ENCODE measurements around the gene TRIB2. TPM values are rescaled to one million over a fixed set of nuclear protein-coding genes. Genes with fewer than 3 reads are reported as not detected.

Gene TRIB2
- total and polyA plus RNA-seq, 9 of the 15 experiments (the other 6 are each of a cell fraction or from before 2014, with no cell fraction given), result 9.0 to 39.0 (median 26.3) TPM

- no peaks in the 10 kb centered on the region for H3K79me2 ChIP-seq (ENCODE audit: control insufficient read depth, insufficient read depth, low read length)
- WGBS (ENCODE audit: insufficient coverage, low coverage, missing lambda C conversion rate), result 88% methylated on average over 1 of the region's 1 CpG
- FAIRE-seq (no peak), ATAC-seq (no peak), DNase-seq (ENCODE audit: extremely low read depth in 1 of 4, low spot score in 3 of 4) (no peak)
- CTCF ChIA-PET (ENCODE audit: low intra/inter-chr PET ratio), result no interaction called here
- no peak overlapping the region for H3K4me3 ChIP-seq
- H3K9me3 ChIP-seq (replicated peaks; ENCODE audit: control insufficient read depth, insufficient read depth, low read depth, low read length), result peaks cover 9% of the 10 kb centered on the region
- TF ChIP-seq HEY1 (CRISPR knock-in tag; IDR thresholded peaks at IDR 0.05; ENCODE audit: borderline replicate concordance) (no peak), SETDB1 (IDR thresholded peaks at IDR 0.05; ENCODE audit: low read length) (no peak), POLR3G (IDR thresholded peaks at IDR 0.05; ENCODE audit: extremely low read depth, insufficient read length, insufficient replicate concordance) (no peak), ZNF124 (CRISPR knock-in tag; IDR thresholded peaks at IDR 0.05) (no peak), MAZ (CRISPR knock-in tag; conservative IDR thresholded peaks at IDR 0.05 in 1 of 2, IDR thresholded peaks at IDR 0.05 in 1 of 2) (no peak)
- H3K27me3 ChIP-seq (ENCODE audit: control insufficient read depth in 2 of 2, insufficient read depth in 2 of 2, low read length in 2 of 2), result no peaks in the 10 kb centered on the region
- H3K36me3 ChIP-seq (ENCODE audit: control insufficient read depth, insufficient read depth, low read length), result no peaks in the 10 kb centered on the region
- H2AFZ ChIP-seq (ENCODE audit: low read depth, low read length), result no peak overlapping the region; the same call in 1 of the 2 replicates
- intact Hi-C loops (cut with micrococcal nuclease), result no loop called here
- no peak overlapping the region for H3K27ac ChIP-seq (ENCODE audit: extremely low read depth, low read depth, low read length)
- H3K4me1 ChIP-seq (replicated peaks in 1 of 2; ENCODE audit: control insufficient read depth in 2 of 2, insufficient read depth in 2 of 2, low read length in 2 of 2), result peaks cover 4 to 14% of the 10 kb centered on the region in 2 experiments; a peak in 4 of 5 replicates
- in situ Hi-C loops (cut with MboI), result loop anchor here (25.0 kb wide), 1 partner anchor 549 kb away; no protein-coding TSS in a partner anchor
- H4K20me1 ChIP-seq (replicated peaks; ENCODE audit: control insufficient read depth, insufficient read depth, low read length), result no peaks in the 10 kb centered on the region
- BruUV-seq (replicated peaks), result no TSS peak
- no peak overlapping the region for H3K4me2 ChIP-seq (ENCODE audit: insufficient read depth, low read length)
- H3K9me1 ChIP-seq (ENCODE audit: control insufficient read depth, insufficient read depth, low read length), result no peaks in the 10 kb centered on the region
- no peak overlapping the region for H3K9ac ChIP-seq (ENCODE audit: insufficient read depth in 1 of 2, low read depth in 2 of 2, low read length in 2 of 2)
- POLR2A ChIA-PET, result no interaction called here
Measured at GRCh38 chr2:12711339-12711738, 5.4 kb upstream of the TRIB2 start.

DNA sequence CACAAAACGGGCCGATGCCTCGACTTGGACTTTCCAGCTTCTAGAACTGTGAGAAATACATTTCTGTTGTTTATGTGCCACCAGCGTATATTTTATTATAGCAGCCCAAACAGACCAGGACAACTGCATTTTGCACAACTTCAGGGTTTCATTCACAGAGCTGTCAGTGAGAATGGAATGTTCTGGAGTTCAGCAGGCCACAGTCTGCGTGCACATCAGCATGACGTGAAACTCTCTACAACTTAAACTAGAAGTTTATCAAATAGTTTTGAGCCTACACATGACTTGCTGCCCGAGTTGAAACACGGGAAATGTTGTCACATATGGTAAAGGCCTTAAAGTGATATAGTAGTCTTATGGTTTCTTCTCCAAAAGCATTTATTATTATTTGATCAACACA lies 3.9 kb upstream of the TRIB2 start:
- intact Hi-C loops (cut with micrococcal nuclease) (no loop called here), in situ Hi-C loops (cut with MboI) (loop anchor here (25.0 kb wide), 1 partner anchor 551 kb away; no protein-coding TSS in a partner anchor)
- ChIA-PET CTCF (ENCODE audit: low intra/inter-chr PET ratio) (no interaction called here), POLR2A (interaction anchor here (0.7 kb wide), 1 partner anchor 11 kb away, joined by 3 read pairs; no protein-coding TSS in a partner anchor)
- Histone ChIP-seq H3K36me3 (ENCODE audit: control insufficient read depth, insufficient read depth, low read length) (no peaks in the 10 kb centered on the region), H3K4me1 (replicated peaks in 1 of 2; ENCODE audit: control insufficient read depth in 2 of 2, insufficient read depth in 2 of 2, low read length in 2 of 2) (peaks cover 8 to 16% of the 10 kb centered on the region in 2 experiments; a peak in 4 of 5 replicates), H3K9me1 (ENCODE audit: control insufficient read depth, insufficient read depth, low read length) (no peaks in the 10 kb centered on the region), H3K27me3 (ENCODE audit: control insufficient read depth in 2 of 2, insufficient read depth in 2 of 2, low read length in 2 of 2) (no peaks in the 10 kb centered on the region), H3K4me2 (ENCODE audit: insufficient read depth, low read length) (no peak overlapping the region), H2AFZ (ENCODE audit: low read depth, low read length) (no peak overlapping the region; the same call in 1 of the 2 replicates), H3K79me2 (ENCODE audit: control insufficient read depth, insufficient read depth, low read length) (peaks cover 9% of the 10 kb centered on the region; the same call in 2 of the 3 replicates), H3K4me3 (no peak overlapping the region), H4K20me1 (replicated peaks; ENCODE audit: control insufficient read depth, insufficient read depth, low read length) (no peaks in the 10 kb centered on the region), H3K9ac (ENCODE audit: insufficient read depth in 1 of 2, low read depth in 2 of 2, low read length in 2 of 2) (no peak overlapping the region), H3K27ac (ENCODE audit: extremely low read depth, low read depth, low read length) (no peak overlapping the region), H3K9me3 (replicated peaks; ENCODE audit: control insufficient read depth, insufficient read depth, low read depth, low read length) (no peaks in the 10 kb centered on the region)
- WGBS (ENCODE audit: insufficient coverage, low coverage, missing lambda C conversion rate), result 69% methylated on average over 8 of the region's 8 CpGs
- no peak for ATAC-seq
- no TSS peak for BruUV-seq (replicated peaks)
- no peak for DNase-seq (ENCODE audit: extremely low read depth in 1 of 4, low spot score in 3 of 4)
- no peak for FAIRE-seq
- TF ChIP-seq SRSF9 (IDR thresholded peaks at IDR 0.05; ENCODE audit: borderline replicate concordance, low read depth, low read length), result no peak
- TF ChIP-seq KDM2B (CRISPR knock-in tag; IDR thresholded peaks at IDR 0.05), result no peak
- TF ChIP-seq ZNF668 (CRISPR knock-in tag; IDR thresholded peaks at IDR 0.05), result no peak
- TF ChIP-seq, protein P1, sequence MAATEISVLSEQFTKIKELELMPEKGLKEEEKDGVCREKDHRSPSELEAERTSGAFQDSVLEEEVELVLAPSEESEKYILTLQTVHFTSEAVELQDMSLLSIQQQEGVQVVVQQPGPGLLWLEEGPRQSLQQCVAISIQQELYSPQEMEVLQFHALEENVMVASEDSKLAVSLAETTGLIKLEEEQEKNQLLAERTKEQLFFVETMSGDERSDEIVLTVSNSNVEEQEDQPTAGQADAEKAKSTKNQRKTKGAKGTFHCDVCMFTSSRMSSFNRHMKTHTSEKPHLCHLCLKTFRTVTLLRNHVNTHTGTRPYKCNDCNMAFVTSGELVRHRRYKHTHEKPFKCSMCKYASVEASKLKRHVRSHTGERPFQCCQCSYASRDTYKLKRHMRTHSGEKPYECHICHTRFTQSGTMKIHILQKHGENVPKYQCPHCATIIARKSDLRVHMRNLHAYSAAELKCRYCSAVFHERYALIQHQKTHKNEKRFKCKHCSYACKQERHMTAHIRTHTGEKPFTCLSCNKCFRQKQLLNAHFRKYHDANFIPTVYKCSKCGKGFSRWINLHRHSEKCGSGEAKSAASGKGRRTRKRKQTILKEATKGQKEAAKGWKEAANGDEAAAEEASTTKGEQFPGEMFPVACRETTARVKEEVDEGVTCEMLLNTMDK (IDR thresholded peaks at IDR 0.05; ENCODE audit: borderline replicate concordance, insufficient read depth, low read depth, low read length, poor library complexity, severe bottlenecking), result no peak
- TF ChIP-seq RBM17 (IDR thresholded peaks at IDR 0.05; ENCODE audit: borderline replicate concordance, low read depth, low read length), result no peak
- TF ChIP-seq SRF (CRISPR knock-in tag; IDR thresholded peaks at IDR 0.05), result no peak
- no peak for TF ChIP-seq ZNF79 (CRISPR knock-in tag; IDR thresholded peaks at IDR 0.05; ENCODE audit: low read depth)
